H1 (cell line): ENCODE data around the gene STAG1. TPM values are rescaled to one million over a fixed set of nuclear protein-coding genes. Genes with fewer than 3 reads are reported as not detected.

ENCODE experiments used
- CTCF ChIA-PET: fragments of 300-600 bp; sonication (Branson Sonifier 250); formaldehyde crosslinking; loops from one replicate; lab custom pipeline; 2021; ENCODE audit not compliant: partially characterized antibody; lab: Charles Lee
- POLR2A ChIA-PET: fragments of 300-600 bp; sonication (Branson Sonifier 250); formaldehyde crosslinking; loops from one replicate; lab custom pipeline; 2021; ENCODE audit warnings: inconsistent platforms; ENCODE audit not compliant: partially characterized antibody; lab: Charles Lee
- DNase-seq, 2 experiments: peaks; one replicate each; pipeline versions ENCODE4 v3.0.0 to v3.0.0-alpha.2; 2010 to 2022; ENCODE audit warnings: low spot score in 2 of 2, low read depth in 1 of 2, mixed read lengths in 1 of 2
- FAIRE-seq: peaks from 2 replicates; lab custom pipeline; 2011; peaks lifted over from hg19 to GRCh38; lab: Jason Lieb, UNC
- H2AFZ ChIP-seq: 2 replicates; pipeline ENCODE4 v1.8.1; 2012; ENCODE audit warnings: low read length, inconsistent platforms
- H2AK5ac ChIP-seq: 2 replicates; pipeline ENCODE4 v1.6.1; 2013; ENCODE audit warnings: low read depth, low read length
- H2BK120ac ChIP-seq: replicated peaks from 2 replicates; pipeline ENCODE3; 2013; ENCODE audit warnings: low read depth, low read length, inconsistent platforms
- H2BK12ac ChIP-seq: 2 replicates; pipeline ENCODE4 v1.6.1; 2013; ENCODE audit warnings: low read depth, low read length
- H2BK15ac ChIP-seq: 2 replicates; pipeline ENCODE4 v1.6.1; 2013; ENCODE audit warnings: low read length
- H2BK20ac ChIP-seq: 2 replicates; pipeline ENCODE4 v1.6.1; 2013; ENCODE audit warnings: low read length
- H2BK5ac ChIP-seq: 2 replicates; pipeline ENCODE4 v1.6.1; 2013; ENCODE audit warnings: low read depth, low read length
- H3K14ac ChIP-seq: 2 replicates; pipeline ENCODE4 v1.6.1; 2013; ENCODE audit warnings: inconsistent platforms; ENCODE audit not compliant: insufficient read length
- H3K18ac ChIP-seq: 2 replicates; pipeline ENCODE4 v1.6.1; 2013; ENCODE audit warnings: low read length; ENCODE audit errors: extremely low read depth
- H3K23ac ChIP-seq: 2 replicates; pipeline ENCODE4 v1.6.1; 2013; ENCODE audit warnings: inconsistent platforms; ENCODE audit not compliant: insufficient read length
- H3K23me2 ChIP-seq: 2 replicates; pipeline ENCODE4 v1.6.1; 2013; ENCODE audit warnings: low read depth, low read length
- H3K27ac ChIP-seq: 2 replicates; pipeline ENCODE4 v1.6.1; 2011; ENCODE audit warnings: low read depth, low read length, inconsistent platforms
- H3K27me3 ChIP-seq, 4 experiments: replicated peaks in 1 of 4; 1 replicate in 1 of 4; 2 replicates in 3 of 4; pipeline versions ENCODE4 v1.6.1 to v1.8.1; 2011 to 2013; ENCODE audit warnings: low read length in 3 of 4, mild to moderate bottlenecking in 3 of 4, inconsistent platforms in 2 of 4, mixed read lengths in 2 of 4, moderate library complexity in 1 of 4; ENCODE audit not compliant: control insufficient read depth in 3 of 4, insufficient read depth in 3 of 4; ENCODE audit errors: extremely low read depth in 1 of 4
- H3K36me3 ChIP-seq, 4 experiments: 2 replicates each; pipeline versions ENCODE4 v1.6.1 to v1.8.1; 2011 to 2013; ENCODE audit warnings: mild to moderate bottlenecking in 4 of 4, low read length in 3 of 4, moderate library complexity in 2 of 4, control low read depth in 1 of 4, inconsistent platforms in 1 of 4; ENCODE audit not compliant: insufficient read depth in 4 of 4, control insufficient read depth in 2 of 4
- H3K4ac ChIP-seq: replicated peaks from 2 replicates; pipeline ENCODE3; 2013; ENCODE audit warnings: low read length, low read depth, mixed read lengths, inconsistent platforms; ENCODE audit not compliant: insufficient read length
- H3K4me1 ChIP-seq, 4 experiments: replicated peaks in 1 of 4; 1 replicate in 1 of 4; 2 replicates in 3 of 4; pipeline versions ENCODE4 v1.6.1 to v1.8.1; 2011 to 2013; ENCODE audit warnings: low read length in 3 of 4, inconsistent platforms in 2 of 4, mixed read lengths in 1 of 4; ENCODE audit not compliant: insufficient read depth in 4 of 4, control insufficient read depth in 3 of 4
- H3K4me2 ChIP-seq, 2 experiments: 2 replicates each; pipeline versions ENCODE4 v1.6.1 to v1.8.1; 2011 to 2013; ENCODE audit warnings: low read depth in 2 of 2, low read length in 2 of 2, control low read depth in 1 of 2, inconsistent platforms in 1 of 2, mild to moderate bottlenecking in 1 of 2; ENCODE audit not compliant: insufficient read depth in 1 of 2
- H3K4me3 ChIP-seq, 4 experiments: fragments of 200-600, 300-600 bp in 1 of 4; sonication (generic), shearing (Covaris generic), sonication (Bioruptor Twin) in 1 of 4; 2 replicates each; pipeline versions ENCODE4 v1.5.1 to v1.8.1; 2011 to 2016; ENCODE audit warnings: low read length in 4 of 4, low read depth in 3 of 4, control low read depth in 2 of 4, inconsistent platforms in 2 of 4, mild to moderate bottlenecking in 2 of 4, mixed read lengths in 1 of 4, moderate library complexity in 1 of 4; ENCODE audit not compliant: insufficient read depth in 2 of 4; ENCODE audit errors: extremely low read depth in 1 of 4
- H3K56ac ChIP-seq: replicated peaks from 2 replicates; pipeline ENCODE3; 2013; ENCODE audit warnings: low read depth, mild to moderate bottlenecking, mixed read lengths, low read length, inconsistent platforms; ENCODE audit not compliant: insufficient read length
- H3K79me1 ChIP-seq: 2 replicates; pipeline ENCODE4 v1.6.1; 2013; ENCODE audit warnings: low read depth, low read length, control low read depth
- H3K79me2 ChIP-seq, 2 experiments: 2 replicates each; pipeline versions ENCODE4 v1.6.1 to v1.8.1; 2012 to 2013; ENCODE audit warnings: low read length in 2 of 2, mild to moderate bottlenecking in 2 of 2, inconsistent platforms in 1 of 2; ENCODE audit not compliant: insufficient read depth in 2 of 2, control insufficient read depth in 1 of 2
- H3K9ac ChIP-seq, 4 experiments: replicated peaks in 1 of 4; 1 replicate in 1 of 4; 2 replicates in 3 of 4; pipeline versions ENCODE4 v1.6.1 to v1.8.1; 2011 to 2013; ENCODE audit warnings: low read depth in 3 of 4, low read length in 3 of 4, control low read depth in 2 of 4, mild to moderate bottlenecking in 2 of 4, moderate library complexity in 2 of 4, inconsistent platforms in 1 of 4; ENCODE audit errors: extremely low read depth in 1 of 4
- H3K9me3 ChIP-seq, 2 experiments: 2 replicates each; pipeline versions ENCODE4 v1.6.1 to v1.8.1; 2012 to 2013; ENCODE audit warnings: mild to moderate bottlenecking in 2 of 2, moderate library complexity in 2 of 2, control low read depth in 1 of 2, inconsistent platforms in 1 of 2, low read depth in 1 of 2, low read length in 1 of 2, mixed read lengths in 1 of 2; ENCODE audit not compliant: insufficient read depth in 2 of 2
- H4K20me1 ChIP-seq, 2 experiments: replicated peaks in 1 of 2; 2 replicates each; pipeline versions ENCODE3 to v1.8.1; 2011 to 2013; ENCODE audit warnings: inconsistent platforms in 2 of 2, low read length in 2 of 2, mild to moderate bottlenecking in 1 of 2; ENCODE audit not compliant: insufficient read depth in 2 of 2, control insufficient read depth in 1 of 2
- H4K5ac ChIP-seq: 2 replicates; pipeline ENCODE4 v1.6.1; 2013; ENCODE audit warnings: low read length, low read depth, mixed read lengths, inconsistent platforms; ENCODE audit not compliant: insufficient read length
- H4K8ac ChIP-seq: 2 replicates; pipeline ENCODE4 v1.8.0; 2013; ENCODE audit warnings: mild to moderate bottlenecking, moderate library complexity, low read length, inconsistent platforms; ENCODE audit not compliant: insufficient read depth; ENCODE audit errors: extremely low read depth
- H4K91ac ChIP-seq: replicated peaks from 2 replicates; pipeline ENCODE3; 2013; ENCODE audit warnings: low read length, mixed read lengths, inconsistent platforms; ENCODE audit not compliant: insufficient read length
- CHD2 ChIP-seq: IDR thresholded peaks from 2 replicates; pipeline ENCODE4 v1.6.1; 2012; ENCODE audit warnings: low read length, improper control_type of control experiment
- POLR2A ChIP-seq, 2 experiments: IDR thresholded peaks; 1 replicate in 1 of 2; 2 replicates in 1 of 2; pipeline ENCODE4 v1.6.1; 2011; ENCODE audit warnings: low read depth in 2 of 2, low read length in 2 of 2, mild to moderate bottlenecking in 2 of 2; ENCODE audit errors: control extremely low read depth in 1 of 2
- POLR2AphosphoS5 ChIP-seq: IDR thresholded peaks from 2 replicates; pipeline ENCODE4 v1.6.1; 2011; ENCODE audit warnings: low read depth, low read length
- RXRA ChIP-seq: IDR thresholded peaks from 2 replicates; pipeline ENCODE4 v1.6.1; 2011; ENCODE audit warnings: low read depth, mild to moderate bottlenecking, low read length, moderate library complexity; ENCODE audit not compliant: insufficient read depth
- WGBS, 2 experiments: shearing (Covaris generic) in 1 of 2; methylation state at CpG; one replicate each; pipeline versions ENCODE4 v1.1.6 to v1.1.7; 2013 to 2015; ENCODE audit warnings: low lambda C conversion rate in 2 of 2, mixed read lengths in 2 of 2, inconsistent platforms in 1 of 2, low coverage in 1 of 2, missing lambda C conversion rate in 1 of 2; ENCODE audit not compliant: insufficient replicate concordance in 2 of 2, insufficient coverage in 1 of 2, insufficient read length in 1 of 2; ENCODE audit errors: extremely low coverage in 1 of 2, missing lambda C conversion rate in 1 of 2; 5-methylcytosine and 5-hydroxymethylcytosine counted together
- polyA plus RNA-seq, 7 experiments: library from polyadenylated mRNA; depleted of rRNA in 3 of 7; stranded (reverse) in 5 of 7; unstranded in 2 of 7; fragments of >200 nt in 5 of 7; fragments of 200-250 nt in 2 of 7; gene quantifications; 1 replicate in 5 of 7; 2 replicates in 1 of 7; 4 replicates in 1 of 7; pipeline versions ENCODE4 v1.2.1 to v1.2.3, GENCODE V29; 2011 to 2013; ENCODE audit warnings: missing spikeins in 2 of 7, mixed read lengths in 2 of 7
- total RNA-seq: library from RNA; stranded (reverse); fragmentation: NEBNext Ultra II Directional; extraction: Animal tissue kit (Norgen Biotek cat#: 25700); gene quantifications from 2 replicates; pipeline ENCODE4 v1.2.1, GENCODE V29; 2021

Gene STAG1
- total and polyA plus RNA-seq, 2 of the 8 experiments (the other 6 are each of a cell fraction or from before 2014, with no cell fraction given): 4.6 to 23.4 TPM

DNA sequence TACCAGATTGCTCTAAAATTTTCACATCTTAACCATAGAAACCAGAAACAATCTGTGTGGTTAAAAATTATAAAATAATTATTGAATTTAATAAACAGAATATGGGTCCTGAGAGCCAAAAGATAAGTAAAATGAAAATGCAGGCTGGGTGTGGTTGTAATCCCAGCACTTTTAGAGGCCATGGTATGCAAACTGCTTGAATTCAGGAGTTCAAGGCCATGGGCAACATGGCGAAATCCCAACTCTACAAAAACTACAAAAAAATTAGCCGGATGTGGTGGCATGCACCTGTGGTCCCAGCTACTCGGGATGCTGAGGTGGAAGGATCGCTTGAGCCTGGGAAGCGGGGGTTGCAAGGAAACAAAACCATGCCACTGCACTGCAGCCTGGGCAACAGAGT, 236.1 kb downstream of the STAG1 start:
- TF ChIP-seq POLR2A (IDR thresholded peaks at IDR 0.05; ENCODE audit: control extremely low read depth in 1 of 2, low read depth in 2 of 2, low read length in 2 of 2) (no peak), POLR2AphosphoS5 (no peak), RXRA (no peak), CHD2 (no peak)
- Histone ChIP-seq H3K4me1 (no peaks in the 10 kb centered on the region), H3K14ac (no peak overlapping the region), H2BK20ac (no peak overlapping the region), H4K8ac (no peak overlapping the region), H2AK5ac (no peak overlapping the region), H4K91ac (no peak overlapping the region), H3K79me2 (no peaks in the 10 kb centered on the region), H2BK15ac (no peak overlapping the region), H3K56ac (no peak overlapping the region), H2BK5ac (no peak overlapping the region), H4K5ac (no peak overlapping the region), H3K23ac (no peak overlapping the region), H3K18ac (no peak overlapping the region), H3K9ac (no peak overlapping the region), H3K79me1 (no peaks in the 10 kb centered on the region), H3K27me3 (no peaks in the 10 kb centered on the region), H2AFZ (no peak overlapping the region), H3K4me2 (no peak overlapping the region), H2BK12ac (no peak overlapping the region), H2BK120ac (no peak overlapping the region), H3K4ac (no peak overlapping the region), H3K9me3 (no peaks in the 10 kb centered on the region), H3K27ac (no peak overlapping the region), H3K4me3 (no peak overlapping the region), H3K23me2 (no peaks in the 10 kb centered on the region), H3K36me3 (no peaks in the 10 kb centered on the region; a peak in 1 of 8 replicates), H4K20me1 (no peaks in the 10 kb centered on the region)
- DNase-seq (no peak), FAIRE-seq (no peak)
- CTCF ChIA-PET: no interaction called here
- POLR2A ChIA-PET: no interaction called here
- WGBS, 2 experiments: 93% methylated on average over 5 of the region's 5 CpGs; no CpG with 5 or more reads in 1 of the 2 experiments
